Measurements from ENCODE around the gene UBE2V1.
A peak's percentile ranks its signal among the peaks of the same experiment; 100 is the strongest.
"Not testable (repeated sequence)": the region's sequence is repeated elsewhere in the genome, so short reads cannot be mapped to it uniquely, and the experiment has no call there.

The UBE2V1 gene

DNA sequence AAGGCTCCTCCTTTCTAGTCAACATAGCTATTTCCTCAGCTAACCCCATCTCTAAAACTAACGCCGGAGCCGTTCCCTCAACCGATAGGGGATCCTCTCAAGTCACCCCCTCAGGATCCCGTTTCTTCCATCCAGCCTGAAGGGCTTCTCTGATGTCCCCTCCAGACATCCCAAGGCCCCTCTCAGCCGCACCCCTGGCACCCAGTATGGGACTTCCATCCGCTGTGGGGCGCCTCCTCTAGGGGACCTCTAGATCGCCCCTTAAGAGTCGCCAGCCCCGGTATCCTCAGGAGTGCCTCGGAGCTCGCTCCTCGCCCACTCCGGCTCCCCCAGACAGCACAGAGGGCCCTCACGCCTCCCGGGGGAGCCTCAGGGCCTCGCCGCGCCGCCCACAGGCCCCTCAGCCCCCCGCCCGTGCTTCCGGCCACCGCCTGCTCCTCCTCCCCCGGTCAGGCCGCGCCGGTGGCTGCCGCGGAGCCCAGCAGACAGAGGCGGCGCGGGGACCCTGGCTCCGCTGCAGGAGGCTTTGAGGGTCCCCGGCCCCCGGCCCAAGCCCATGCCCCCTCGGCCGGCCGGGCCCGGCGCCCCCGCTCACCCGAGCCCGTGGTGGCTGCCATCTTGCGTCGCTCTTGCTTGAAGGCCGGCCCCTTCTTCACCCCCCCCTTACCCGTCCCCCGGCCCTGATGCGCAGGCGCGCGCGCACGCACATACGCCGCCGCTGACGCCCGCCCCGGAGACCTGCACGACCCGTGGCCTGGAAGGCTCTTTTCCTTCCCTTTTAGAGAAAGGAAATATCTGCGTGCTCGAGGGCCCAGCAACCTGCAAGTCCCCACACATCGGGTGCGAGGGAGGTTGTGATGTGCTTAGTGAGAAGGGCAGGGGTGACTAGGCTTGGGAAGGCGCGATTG lies at the start of gene UBE2V1:
Gene UBE2V1, minus strand, starts transcription at position 639 of the 908 bp plus-strand sequence. Its CDS starts 22 bp downstream, at position 617.
- H3K4me3 ChIP-seq (ENCODE audit: low read depth, low read length): peak within 1 kb of the TSS; percentile 88

DNA sequence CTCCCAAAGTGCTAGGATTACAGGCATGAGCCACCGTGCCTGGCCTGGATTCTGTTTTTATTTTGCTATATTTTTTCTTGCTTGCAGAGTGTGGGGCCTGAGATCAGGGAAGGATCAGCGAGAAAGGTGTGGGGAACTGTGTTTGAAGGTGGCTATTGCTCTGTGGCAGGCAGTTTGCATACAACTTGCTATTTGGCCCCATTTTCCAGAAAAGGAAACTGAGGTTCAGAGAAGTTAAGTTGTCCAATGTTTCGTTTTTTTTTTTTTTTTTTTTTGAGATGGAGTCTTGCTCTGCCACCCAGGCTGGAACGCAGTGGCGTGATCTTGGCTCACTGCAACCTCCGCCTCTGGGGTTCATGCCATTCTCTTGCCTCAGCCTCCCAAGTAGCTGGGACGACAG lies 48.5 kb upstream of the UBE2V1 start:
- H3K4me3 ChIP-seq (ENCODE audit: low read depth, low read length): not testable (repeated sequence)

- peak within 1 kb of the TSS; percentile 76 for H3K4me3 ChIP-seq (ENCODE audit: low read depth, low read length)
Measured at GRCh38 chr20:50153500-50154377, 40.8 kb upstream of the UBE2V1 start, which contains the start of gene PEDS1. Gene PEDS1, minus strand, starts transcription at chr20:50153723. Its CDS starts 86 bp downstream, at chr20:50153637.

- peak overlapping the region; percentile 76 for H3K4me3 ChIP-seq (ENCODE audit: low read depth, low read length)
Measured at GRCh38 chr20:50153153-50153499, 40.2 kb upstream of the UBE2V1 start.

- peak overlapping the region; percentile 76 for H3K4me3 ChIP-seq (ENCODE audit: low read depth, low read length)
Measured at GRCh38 chr20:50152394-50153152, 39.6 kb upstream of the UBE2V1 start.

- no peak overlapping the region for H3K4me3 ChIP-seq (ENCODE audit: low read depth, low read length)
Measured at GRCh38 chr20:50151034-50151743, 38.2 kb upstream of the UBE2V1 start.

DNA sequence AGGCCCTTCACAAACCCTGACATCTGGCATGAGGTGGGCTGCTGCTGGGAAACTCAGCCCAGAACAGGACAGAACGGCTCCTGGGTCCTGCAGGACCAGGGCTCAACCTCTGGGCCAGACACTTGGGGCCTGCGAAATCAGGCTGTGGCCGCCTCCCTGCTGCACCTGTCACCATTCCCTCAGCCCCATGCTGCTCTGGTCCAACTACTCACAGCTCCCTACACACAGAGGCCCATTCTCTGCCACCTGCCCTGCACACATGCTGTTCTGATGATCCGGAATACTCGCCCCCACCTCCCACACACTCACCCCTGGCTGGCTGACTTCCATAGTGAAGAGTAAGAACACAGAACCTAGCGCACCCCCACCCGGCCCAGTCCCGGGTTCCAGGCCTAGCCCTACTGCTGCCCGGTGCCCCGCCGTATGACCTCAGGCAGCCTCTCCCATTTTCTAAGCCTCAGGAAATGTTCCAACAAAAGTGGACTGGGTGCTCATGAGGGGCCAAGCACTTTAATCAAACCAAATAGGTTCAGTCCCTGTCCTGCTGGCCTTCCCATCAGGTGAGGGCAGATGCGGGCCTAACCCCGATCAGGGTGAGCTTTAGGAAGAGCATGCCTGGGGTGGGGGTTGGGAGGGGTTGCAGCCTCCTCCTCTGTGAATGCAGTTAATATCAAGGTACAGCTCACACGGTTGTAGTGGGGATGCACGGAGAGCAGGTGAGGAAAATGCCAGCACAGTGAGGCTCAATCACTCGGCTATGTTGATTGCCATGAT lies 36.7 kb upstream of the UBE2V1 start:
- no peak overlapping the region for H3K4me3 ChIP-seq (ENCODE audit: low read depth, low read length)

- H3K4me3 ChIP-seq (ENCODE audit: low read depth, low read length): no peak overlapping the region
Measured at GRCh38 chr20:50146732-50147662, 34.0 kb upstream of the UBE2V1 start.

DNA sequence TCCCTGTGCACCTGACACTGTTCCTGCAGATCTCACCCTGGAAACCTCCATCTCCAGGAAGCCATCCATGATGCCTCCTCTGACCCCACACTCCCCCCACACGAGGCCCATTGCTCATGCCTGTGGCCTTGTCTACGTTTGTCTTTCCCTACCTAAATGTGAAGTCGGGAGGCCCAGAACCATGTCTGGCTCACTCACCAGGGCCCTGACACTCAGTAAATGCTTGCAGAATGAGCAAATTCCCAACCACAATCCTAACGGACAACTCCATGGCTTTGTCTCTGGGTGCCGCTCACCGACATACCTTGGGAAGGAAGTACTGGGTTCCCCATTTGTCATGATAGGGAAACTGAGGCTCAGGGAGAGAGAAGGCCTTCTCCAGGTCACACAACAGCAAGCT lies 33.3 kb upstream of the UBE2V1 start:
- no peak overlapping the region for H3K4me3 ChIP-seq (ENCODE audit: low read depth, low read length)

DNA sequence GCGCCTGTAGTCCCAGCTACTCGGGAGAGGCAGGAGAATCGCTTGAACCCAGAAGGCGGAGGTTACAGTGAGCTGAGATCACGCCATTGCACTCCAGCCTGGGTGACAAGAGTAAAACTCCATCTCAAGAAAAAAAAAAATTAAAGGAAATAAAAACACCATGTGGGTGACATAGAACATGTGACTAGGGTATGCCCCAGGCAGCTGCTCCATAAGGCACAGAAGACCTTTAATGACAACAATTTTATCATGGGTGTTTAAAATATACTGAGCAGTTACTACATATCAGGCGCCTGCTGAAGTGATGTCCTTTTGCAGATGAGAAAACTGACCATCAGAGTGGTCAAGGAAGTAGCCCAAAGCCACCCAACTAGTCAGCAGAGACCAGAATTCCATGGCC lies 32.6 kb upstream of the UBE2V1 start:
- H3K4me3 ChIP-seq (ENCODE audit: low read depth, low read length): no peak overlapping the region

DNA sequence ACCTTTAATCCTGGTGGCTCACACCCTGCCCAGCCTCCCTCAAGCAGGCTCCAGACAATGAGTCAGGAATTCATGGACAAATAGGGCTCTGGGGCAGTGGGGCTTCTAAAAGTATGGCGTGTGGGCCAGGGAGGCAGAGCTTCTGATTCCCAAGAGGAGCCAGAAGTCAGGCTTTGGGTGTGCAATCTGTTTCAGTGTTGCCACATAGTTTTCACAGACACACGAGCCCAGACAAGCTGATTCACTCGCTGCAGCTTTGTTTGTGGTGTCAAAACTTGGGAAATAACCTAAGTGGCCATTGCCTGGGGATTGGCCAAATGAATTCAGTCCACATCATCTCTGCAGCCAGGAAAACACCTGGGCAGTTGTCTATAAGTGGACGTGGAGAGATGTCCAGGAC lies 31.4 kb upstream of the UBE2V1 start:
- H3K4me3 ChIP-seq (ENCODE audit: low read depth, low read length): no peak overlapping the region

- no peak overlapping the region for H3K4me3 ChIP-seq (ENCODE audit: low read depth, low read length)
Measured at GRCh38 chr20:50142812-50143211, 29.9 kb upstream of the UBE2V1 start.

DNA sequence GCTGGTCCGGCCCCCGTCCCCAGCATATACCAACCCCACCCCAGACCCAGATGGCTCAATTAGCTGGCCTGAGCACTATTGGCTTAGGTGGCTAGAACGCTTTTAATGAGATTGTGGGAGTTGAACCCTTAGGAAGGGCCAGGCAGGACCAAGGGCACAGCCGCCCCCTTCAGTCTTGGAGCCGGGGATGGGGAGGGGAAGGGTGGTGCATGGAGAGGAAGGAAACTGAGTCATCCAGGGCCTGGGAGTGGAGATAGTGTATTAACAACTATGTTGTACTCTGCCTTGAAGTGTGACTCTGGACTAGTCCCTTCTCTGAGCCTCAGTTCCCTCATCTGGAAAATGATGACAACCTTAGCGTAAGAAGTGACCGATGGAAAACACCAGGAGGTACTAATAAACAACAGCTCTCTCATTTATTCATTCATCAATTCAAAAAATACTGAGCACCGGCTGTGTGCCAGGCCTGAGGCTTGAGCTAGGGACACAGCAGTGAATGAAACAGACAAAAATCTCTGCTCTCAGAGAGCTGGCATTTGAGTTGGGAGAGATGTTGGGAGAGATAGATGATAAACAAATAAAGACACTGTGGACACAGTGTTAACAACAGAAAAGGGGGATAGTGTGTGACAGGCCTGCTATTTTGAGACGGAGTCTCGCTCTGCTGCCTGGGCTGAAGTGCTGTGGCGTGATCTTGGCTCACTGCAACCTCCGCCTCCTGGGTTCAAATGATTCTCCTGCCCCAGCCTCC lies 29.0 kb upstream of the UBE2V1 start:
- no peak overlapping the region for H3K4me3 ChIP-seq (ENCODE audit: low read depth, low read length)

- no peak overlapping the region for H3K4me3 ChIP-seq (ENCODE audit: low read depth, low read length)
Measured at GRCh38 chr20:50141018-50141675, 28.2 kb upstream of the UBE2V1 start.

DNA sequence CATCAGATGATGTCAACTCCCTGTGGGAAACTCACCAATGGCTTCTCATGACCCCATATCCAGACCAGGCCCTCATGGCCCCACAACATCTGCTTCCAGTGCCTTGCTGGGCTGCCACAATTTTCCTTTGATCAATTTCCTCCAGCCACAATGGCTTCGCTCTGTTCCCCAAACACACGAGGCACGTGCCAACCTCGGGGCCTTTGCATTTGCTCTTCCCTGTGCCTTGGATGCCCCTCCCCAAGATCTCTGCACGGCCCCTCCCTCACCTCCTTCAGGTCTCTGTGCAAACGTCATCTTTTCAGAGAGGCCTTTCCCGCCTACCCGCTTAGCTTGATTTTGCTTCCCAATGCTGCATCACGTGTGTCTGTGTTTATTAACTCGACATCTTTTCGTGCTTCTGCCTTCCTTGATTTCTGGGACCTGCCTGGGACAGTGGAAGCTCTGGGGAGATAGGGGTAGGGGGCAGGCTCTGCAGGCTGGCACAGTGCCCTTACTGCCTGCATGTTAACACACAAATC lies 27.4 kb upstream of the UBE2V1 start:
- H3K4me3 ChIP-seq (ENCODE audit: low read depth, low read length): no peak overlapping the region

DNA sequence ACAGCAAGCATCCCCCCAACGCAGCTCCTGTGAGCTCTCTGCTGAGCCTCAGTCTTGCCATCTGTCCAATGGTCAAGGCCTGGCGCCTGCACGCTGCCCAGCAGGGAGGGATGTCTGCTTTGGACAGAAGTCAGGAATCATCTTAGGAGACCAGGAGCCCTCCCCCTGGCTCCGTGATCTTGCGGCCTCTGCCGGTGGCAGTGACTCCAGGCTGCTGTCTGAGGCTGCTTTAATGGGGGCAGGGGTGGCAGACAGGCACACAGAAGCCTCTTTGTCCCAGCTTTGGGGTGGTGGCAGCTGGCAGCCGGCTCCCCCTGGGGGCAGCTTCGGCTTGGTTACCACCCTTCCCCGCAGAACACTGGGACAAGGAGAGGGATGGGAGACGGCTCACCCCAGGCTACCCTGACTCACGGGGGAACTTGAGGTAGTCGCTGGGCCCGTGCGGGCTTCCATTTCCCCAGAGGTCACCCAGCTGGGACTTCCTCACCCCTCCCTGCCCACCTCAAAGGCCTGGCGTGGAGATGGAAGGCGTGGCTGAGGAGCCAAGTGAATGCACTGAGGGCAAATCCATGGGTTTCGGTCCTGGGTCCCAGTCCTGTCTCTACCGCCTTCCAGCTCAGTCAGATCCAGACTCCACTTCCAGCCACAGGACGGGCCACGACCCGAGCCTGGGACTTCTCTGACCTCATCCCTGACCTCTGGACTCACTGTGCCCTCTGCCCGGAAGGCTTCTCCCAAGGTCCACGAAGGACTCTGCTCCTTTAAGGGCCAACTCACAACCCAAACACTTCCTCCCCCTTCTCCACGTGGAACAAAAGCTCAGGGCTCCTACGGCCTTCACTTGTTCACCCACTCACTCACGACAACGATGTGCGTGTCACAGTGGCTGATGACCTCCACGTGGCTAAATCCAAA lies 25.8 kb upstream of the UBE2V1 start:
- H3K4me3 ChIP-seq (ENCODE audit: low read depth, low read length): no peak overlapping the region

Data from iPS-11a (cell line).